ENCODE measurements around the gene ZNF770. TPM values are rescaled to one million over a fixed set of nuclear protein-coding genes. Genes with fewer than 3 reads are reported as not detected.

The ZNF770 gene
- total RNA-seq, 1 experiment from 2014 or later: 33.0 TPM

DNA sequence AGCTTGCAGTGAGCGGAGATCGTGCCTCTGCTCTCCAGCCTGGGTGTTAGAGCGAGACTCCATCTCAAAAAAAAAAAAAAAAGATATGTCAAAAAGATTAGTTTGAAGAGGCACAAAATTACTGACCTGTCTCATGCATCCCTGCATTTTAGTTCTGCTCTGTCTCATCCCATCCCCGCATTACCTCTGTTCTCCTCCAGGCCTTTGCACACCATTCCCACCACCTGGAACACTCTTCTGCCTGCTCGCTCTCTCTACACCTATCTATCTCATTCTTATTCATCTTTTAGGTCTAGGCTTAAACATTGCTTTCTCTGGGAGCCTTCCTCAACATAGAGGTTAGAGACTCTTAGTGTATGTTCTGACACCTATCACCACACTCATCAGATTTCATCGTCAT, 32.9 kb upstream of the ZNF770 start:
- peaks cover 9% of the 10 kb centered on the region for H3K27me3 Mint-ChIP-seq (ENCODE audit: insufficient read depth, unreplicated experiment)
- H3K9me3 Mint-ChIP-seq (ENCODE audit: unreplicated experiment): no peaks in the 10 kb centered on the region
- no TSS peak for BruUV-seq (replicated peaks)
- no peak overlapping the region for H3K4me3 Mint-ChIP-seq (ENCODE audit: unreplicated experiment)
- no peaks in the 10 kb centered on the region for H3K27me3 ChIP-seq (replicated peaks; ENCODE audit: control insufficient read depth, insufficient read depth, low read length)
- no peak for DNase-seq
- intact Hi-C loops (cut with micrococcal nuclease; ENCODE audit: unreplicated experiment): no loop called here
- H3K36me3 Mint-ChIP-seq (ENCODE audit: insufficient read depth, unreplicated experiment): no peaks in the 10 kb centered on the region
- no peaks in the 10 kb centered on the region for H3K4me1 ChIP-seq
- TF ChIP-seq, protein P1, sequence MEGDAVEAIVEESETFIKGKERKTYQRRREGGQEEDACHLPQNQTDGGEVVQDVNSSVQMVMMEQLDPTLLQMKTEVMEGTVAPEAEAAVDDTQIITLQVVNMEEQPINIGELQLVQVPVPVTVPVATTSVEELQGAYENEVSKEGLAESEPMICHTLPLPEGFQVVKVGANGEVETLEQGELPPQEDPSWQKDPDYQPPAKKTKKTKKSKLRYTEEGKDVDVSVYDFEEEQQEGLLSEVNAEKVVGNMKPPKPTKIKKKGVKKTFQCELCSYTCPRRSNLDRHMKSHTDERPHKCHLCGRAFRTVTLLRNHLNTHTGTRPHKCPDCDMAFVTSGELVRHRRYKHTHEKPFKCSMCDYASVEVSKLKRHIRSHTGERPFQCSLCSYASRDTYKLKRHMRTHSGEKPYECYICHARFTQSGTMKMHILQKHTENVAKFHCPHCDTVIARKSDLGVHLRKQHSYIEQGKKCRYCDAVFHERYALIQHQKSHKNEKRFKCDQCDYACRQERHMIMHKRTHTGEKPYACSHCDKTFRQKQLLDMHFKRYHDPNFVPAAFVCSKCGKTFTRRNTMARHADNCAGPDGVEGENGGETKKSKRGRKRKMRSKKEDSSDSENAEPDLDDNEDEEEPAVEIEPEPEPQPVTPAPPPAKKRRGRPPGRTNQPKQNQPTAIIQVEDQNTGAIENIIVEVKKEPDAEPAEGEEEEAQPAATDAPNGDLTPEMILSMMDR (IDR thresholded peaks at IDR 0.05; ENCODE audit: insufficient read depth in 1 of 2, low read depth in 1 of 2, low read length in 1 of 2, severe bottlenecking in 1 of 2, unreplicated experiment in 1 of 2): no peak
- H3K4me3 ChIP-seq (ENCODE audit: low read depth, low read length): no peak overlapping the region
- H3K36me3 ChIP-seq (ENCODE audit: control insufficient read depth, insufficient read depth, low read length): no peaks in the 10 kb centered on the region
- H3K9me3 ChIP-seq: no peaks in the 10 kb centered on the region
- POLR2A ChIA-PET: interaction anchor here (0.6 kb wide), 1 partner anchor 30 kb away, joined by 4 read pairs; no protein-coding TSS in a partner anchor
- H3K27ac Mint-ChIP-seq (ENCODE audit: unreplicated experiment): no peak overlapping the region
- H3K4me1 Mint-ChIP-seq (ENCODE audit: low read depth, unreplicated experiment): no peaks in the 10 kb centered on the region
- CTCF ChIA-PET: no interaction called here

DNA sequence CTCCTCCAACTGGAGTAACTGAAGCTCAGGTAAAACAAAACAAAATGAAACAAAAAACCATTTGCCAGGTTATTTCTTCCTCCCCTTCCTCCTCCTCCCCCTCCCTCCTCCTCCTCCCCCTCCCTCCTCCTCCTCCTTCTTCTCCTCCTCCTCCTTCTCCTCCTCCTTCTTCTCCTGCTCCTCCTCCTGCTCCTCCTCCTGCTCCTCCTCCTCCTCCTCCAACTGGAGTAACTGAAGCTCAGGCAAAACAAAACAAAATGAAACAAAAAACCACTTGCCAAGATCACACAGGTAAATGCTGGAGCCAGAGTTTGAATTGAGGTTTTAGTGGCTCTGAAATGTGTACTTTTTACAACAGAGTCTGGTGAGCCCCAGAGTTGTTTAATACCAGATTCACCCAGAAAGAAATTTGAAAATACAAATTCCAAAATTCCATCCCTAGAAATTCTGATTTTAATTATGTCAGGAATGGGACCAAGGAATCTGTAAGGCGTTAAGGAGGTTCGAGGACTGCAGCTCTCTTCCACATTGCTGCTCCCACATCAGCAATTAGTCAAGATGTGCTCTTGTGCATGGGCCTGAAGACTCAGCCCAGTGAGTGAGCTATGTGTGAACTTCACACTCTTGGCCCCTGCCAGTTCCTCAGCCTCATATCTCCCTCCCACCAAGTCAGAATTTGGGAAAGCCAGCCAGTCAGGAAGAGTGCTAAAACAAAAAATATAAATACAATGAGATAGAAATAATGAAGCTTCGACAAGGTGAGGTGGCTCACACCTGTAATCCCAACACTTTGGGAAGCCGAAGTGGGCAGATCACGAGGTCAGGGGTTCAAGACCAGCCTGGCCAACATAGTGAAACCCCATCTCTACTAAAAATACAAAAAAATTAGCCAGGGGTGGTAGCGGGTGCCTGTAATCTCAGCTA, 31.6 kb upstream of the ZNF770 start:
- BruUV-seq (replicated peaks): no TSS peak
- H3K27me3 ChIP-seq (replicated peaks; ENCODE audit: control insufficient read depth, insufficient read depth, low read length): no peaks in the 10 kb centered on the region
- H3K36me3 ChIP-seq (ENCODE audit: control insufficient read depth, insufficient read depth, low read length): no peaks in the 10 kb centered on the region
- no peaks in the 10 kb centered on the region for H3K4me1 ChIP-seq
- Mint-ChIP-seq H3K27ac (ENCODE audit: unreplicated experiment) (no peak overlapping the region), H3K4me3 (ENCODE audit: unreplicated experiment) (no peak overlapping the region), H3K36me3 (ENCODE audit: insufficient read depth, unreplicated experiment) (no peaks in the 10 kb centered on the region), H3K9me3 (ENCODE audit: unreplicated experiment) (no peaks in the 10 kb centered on the region), H3K4me1 (ENCODE audit: low read depth, unreplicated experiment) (no peaks in the 10 kb centered on the region), H3K27me3 (ENCODE audit: insufficient read depth, unreplicated experiment) (peaks cover 12% of the 10 kb centered on the region)
- TF ChIP-seq, protein P1 (IDR thresholded peaks at IDR 0.05; ENCODE audit: insufficient read depth in 1 of 2, low read depth in 1 of 2, low read length in 1 of 2, severe bottlenecking in 1 of 2, unreplicated experiment in 1 of 2): no peak
- ChIA-PET POLR2A (no interaction called here), CTCF (interaction anchor here (0.6 to 1.6 kb wide), 2 partner anchors 47 to 50 kb away, joined by 4 to 7 read pairs; partner anchors contain the start of gene AQR)
- no peaks in the 10 kb centered on the region for H3K9me3 ChIP-seq
- H3K4me3 ChIP-seq (ENCODE audit: low read depth, low read length): no peak overlapping the region
- DNase-seq: no peak
- intact Hi-C loops (cut with micrococcal nuclease; ENCODE audit: unreplicated experiment): no loop called here

DNA sequence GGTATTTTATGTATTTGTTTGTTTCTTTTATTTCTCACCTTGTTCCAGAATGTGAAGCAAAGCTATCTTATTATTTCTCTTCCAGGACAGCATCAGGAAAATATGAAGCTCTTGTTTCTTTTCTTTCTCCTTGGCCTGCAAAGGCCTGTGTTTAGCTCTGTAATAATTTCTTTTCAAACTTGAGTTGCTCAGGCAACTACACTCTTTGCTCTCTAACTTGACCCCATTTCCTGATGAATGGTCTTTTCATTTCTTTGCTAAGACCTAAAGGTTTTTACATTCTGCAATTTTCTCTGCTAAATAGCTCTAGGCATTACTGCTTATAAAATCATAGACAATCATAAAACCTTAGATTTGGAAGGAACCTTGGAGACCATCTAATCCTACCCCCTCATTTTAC, 26.2 kb upstream of the ZNF770 start:
- H3K4me1 Mint-ChIP-seq (ENCODE audit: low read depth, unreplicated experiment): no peaks in the 10 kb centered on the region
- no TSS peak for BruUV-seq (replicated peaks)
- H3K4me3 Mint-ChIP-seq (ENCODE audit: unreplicated experiment): no peak overlapping the region
- no peaks in the 10 kb centered on the region for H3K9me3 Mint-ChIP-seq (ENCODE audit: unreplicated experiment)
- H3K36me3 Mint-ChIP-seq (ENCODE audit: insufficient read depth, unreplicated experiment): no peaks in the 10 kb centered on the region
- TF ChIP-seq, protein P1 (IDR thresholded peaks at IDR 0.05; ENCODE audit: insufficient read depth in 1 of 2, low read depth in 1 of 2, low read length in 1 of 2, severe bottlenecking in 1 of 2, unreplicated experiment in 1 of 2): no peak
- H3K9me3 ChIP-seq: no peaks in the 10 kb centered on the region
- no peaks in the 10 kb centered on the region for H3K4me1 ChIP-seq
- H3K27me3 ChIP-seq (replicated peaks; ENCODE audit: control insufficient read depth, insufficient read depth, low read length): no peaks in the 10 kb centered on the region
- H3K27ac Mint-ChIP-seq (ENCODE audit: unreplicated experiment): no peak overlapping the region
- H3K4me3 ChIP-seq (ENCODE audit: low read depth, low read length): no peak overlapping the region
- POLR2A ChIA-PET: no interaction called here
- peaks cover 11% of the 10 kb centered on the region for H3K27me3 Mint-ChIP-seq (ENCODE audit: insufficient read depth, unreplicated experiment)
- intact Hi-C loops (cut with micrococcal nuclease; ENCODE audit: unreplicated experiment): no loop called here
- H3K36me3 ChIP-seq (ENCODE audit: control insufficient read depth, insufficient read depth, low read length): no peaks in the 10 kb centered on the region
- DNase-seq: no peak
- CTCF ChIA-PET: no interaction called here

Measured in Caco-2 (cell line).